ENCODE data around the gene M6PR. TPM values are rescaled to one million over a fixed set of nuclear protein-coding genes. Genes with fewer than 3 reads are reported as not detected.

The M6PR gene
- total and polyA plus RNA-seq, 2 of the 13 experiments (the other 11 are each of a cell fraction or from before 2014, with no cell fraction given), result 98.2 to 127 TPM

DNA sequence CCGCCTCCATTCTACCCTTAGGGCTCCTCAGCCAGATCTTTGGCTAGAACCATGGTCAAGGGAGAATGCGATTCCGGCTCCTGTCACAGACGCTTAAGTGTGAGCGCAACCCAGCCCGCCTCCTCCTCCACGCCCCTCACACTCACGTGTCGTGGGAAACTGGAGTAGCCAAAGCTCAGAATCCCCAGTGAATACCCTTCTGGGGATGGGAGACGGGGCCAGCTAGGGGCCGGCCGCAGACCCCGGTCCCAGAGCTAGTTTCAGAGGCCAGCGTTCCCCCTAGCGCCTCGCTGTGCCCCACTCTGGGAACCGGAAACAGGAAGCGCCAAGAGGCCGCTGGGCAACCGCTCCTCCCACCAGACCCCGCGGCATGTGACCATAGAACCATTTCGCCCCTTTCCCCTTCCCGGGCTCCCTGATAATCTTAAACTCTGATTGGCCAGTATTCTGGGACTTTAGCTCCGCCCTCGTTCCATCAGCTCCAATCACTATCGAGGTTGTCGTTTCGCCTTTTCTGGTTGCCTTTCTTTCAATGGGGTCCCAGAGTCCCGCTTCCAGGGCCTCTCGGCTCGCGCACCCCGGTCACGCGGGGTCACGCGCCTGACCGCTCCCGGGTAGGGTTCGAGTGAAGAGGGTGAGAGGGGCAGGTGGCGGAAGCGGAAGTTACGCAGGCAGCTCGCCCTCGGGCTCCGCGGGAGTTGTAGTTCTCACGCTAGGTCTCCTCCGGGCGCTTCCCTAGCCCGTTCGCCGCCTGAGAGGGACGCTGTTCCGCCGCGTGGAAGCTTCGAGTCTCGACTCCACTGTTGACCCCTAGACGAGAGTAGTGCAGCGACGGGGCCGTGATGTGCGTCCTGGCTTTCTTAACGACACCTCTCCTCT lies at the start of gene M6PR (continued):
- TF ChIP-seq CTCF (CRISPR knock-in tag; IDR thresholded peaks at IDR 0.05) (peak; percentile 93), ZNF570 (CRISPR knock-in tag; IDR thresholded peaks at IDR 0.05; ENCODE audit: borderline replicate concordance) (no peak), ZSCAN31 (CRISPR knock-in tag; IDR thresholded peaks at IDR 0.05; ENCODE audit: low read depth) (no peak; the same call in 1 of the 2 replicates), PHF21A (CRISPR knock-in tag; IDR thresholded peaks at IDR 0.05) (peak; percentile 97), SMAD9 (CRISPR knock-in tag; IDR thresholded peaks at IDR 0.05) (no peak), PHF8 (CRISPR knock-in tag; IDR thresholded peaks at IDR 0.05) (peak; percentile 88), JDP2 (CRISPR knock-in tag; IDR thresholded peaks at IDR 0.05; ENCODE audit: borderline replicate concordance) (no peak), ZNF549 (CRISPR knock-in tag; IDR thresholded peaks at IDR 0.05) (no peak), ZNF839 (CRISPR knock-in tag; IDR thresholded peaks at IDR 0.05; ENCODE audit: borderline replicate concordance) (0 out of 2 replicates have a peak, but pooled peaks have one; percentile 64), SAP130 (CRISPR knock-in tag; IDR thresholded peaks at IDR 0.05; ENCODE audit: low read depth) (peak; percentile 88), FOSL1 (CRISPR knock-in tag; IDR thresholded peaks at IDR 0.05; ENCODE audit: borderline replicate concordance) (0 out of 2 replicates have a peak, but pooled peaks have one; percentile 17), TRIM24 (CRISPR knock-in tag; IDR thresholded peaks at IDR 0.05) (no peak), PPARG (CRISPR knock-in tag; conservative IDR thresholded peaks at IDR 0.05) (peak; percentile 42; the same call in 1 of the 2 replicates), YEATS4 (CRISPR knock-in tag; IDR thresholded peaks at IDR 0.05; ENCODE audit: borderline replicate concordance) (peak; percentile 77), SMAD1 (CRISPR knock-in tag; IDR thresholded peaks at IDR 0.05; ENCODE audit: borderline replicate concordance, low read depth) (0 out of 2 replicates have a peak, but pooled peaks have one; percentile 83), U2AF1 (optimal IDR thresholded peaks at IDR 0.05; ENCODE audit: low read depth, low read length) (peak; percentile 58), SKI (IDR thresholded peaks at IDR 0.05; ENCODE audit: partially characterized antibody) (no peak), HNRNPLL (IDR thresholded peaks at IDR 0.05; ENCODE audit: low read depth, low read length, poor library complexity, severe bottlenecking) (peak; percentile 77), ZNF547 (CRISPR knock-in tag; IDR thresholded peaks at IDR 0.05) (no peak; the same call in none of the 2 replicates)
- TF ChIP-seq, protein P1, sequence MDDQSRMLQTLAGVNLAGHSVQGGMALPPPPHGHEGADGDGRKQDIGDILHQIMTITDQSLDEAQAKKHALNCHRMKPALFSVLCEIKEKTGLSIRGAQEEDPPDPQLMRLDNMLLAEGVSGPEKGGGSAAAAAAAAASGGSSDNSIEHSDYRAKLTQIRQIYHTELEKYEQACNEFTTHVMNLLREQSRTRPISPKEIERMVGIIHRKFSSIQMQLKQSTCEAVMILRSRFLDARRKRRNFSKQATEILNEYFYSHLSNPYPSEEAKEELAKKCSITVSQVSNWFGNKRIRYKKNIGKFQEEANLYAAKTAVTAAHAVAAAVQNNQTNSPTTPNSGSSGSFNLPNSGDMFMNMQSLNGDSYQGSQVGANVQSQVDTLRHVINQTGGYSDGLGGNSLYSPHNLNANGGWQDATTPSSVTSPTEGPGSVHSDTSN (CRISPR knock-in tag; IDR thresholded peaks at IDR 0.05; ENCODE audit: borderline replicate concordance), result 0 out of 2 replicates have a peak, but pooled peaks have one; percentile 32
- TF ChIP-seq, protein P2, sequence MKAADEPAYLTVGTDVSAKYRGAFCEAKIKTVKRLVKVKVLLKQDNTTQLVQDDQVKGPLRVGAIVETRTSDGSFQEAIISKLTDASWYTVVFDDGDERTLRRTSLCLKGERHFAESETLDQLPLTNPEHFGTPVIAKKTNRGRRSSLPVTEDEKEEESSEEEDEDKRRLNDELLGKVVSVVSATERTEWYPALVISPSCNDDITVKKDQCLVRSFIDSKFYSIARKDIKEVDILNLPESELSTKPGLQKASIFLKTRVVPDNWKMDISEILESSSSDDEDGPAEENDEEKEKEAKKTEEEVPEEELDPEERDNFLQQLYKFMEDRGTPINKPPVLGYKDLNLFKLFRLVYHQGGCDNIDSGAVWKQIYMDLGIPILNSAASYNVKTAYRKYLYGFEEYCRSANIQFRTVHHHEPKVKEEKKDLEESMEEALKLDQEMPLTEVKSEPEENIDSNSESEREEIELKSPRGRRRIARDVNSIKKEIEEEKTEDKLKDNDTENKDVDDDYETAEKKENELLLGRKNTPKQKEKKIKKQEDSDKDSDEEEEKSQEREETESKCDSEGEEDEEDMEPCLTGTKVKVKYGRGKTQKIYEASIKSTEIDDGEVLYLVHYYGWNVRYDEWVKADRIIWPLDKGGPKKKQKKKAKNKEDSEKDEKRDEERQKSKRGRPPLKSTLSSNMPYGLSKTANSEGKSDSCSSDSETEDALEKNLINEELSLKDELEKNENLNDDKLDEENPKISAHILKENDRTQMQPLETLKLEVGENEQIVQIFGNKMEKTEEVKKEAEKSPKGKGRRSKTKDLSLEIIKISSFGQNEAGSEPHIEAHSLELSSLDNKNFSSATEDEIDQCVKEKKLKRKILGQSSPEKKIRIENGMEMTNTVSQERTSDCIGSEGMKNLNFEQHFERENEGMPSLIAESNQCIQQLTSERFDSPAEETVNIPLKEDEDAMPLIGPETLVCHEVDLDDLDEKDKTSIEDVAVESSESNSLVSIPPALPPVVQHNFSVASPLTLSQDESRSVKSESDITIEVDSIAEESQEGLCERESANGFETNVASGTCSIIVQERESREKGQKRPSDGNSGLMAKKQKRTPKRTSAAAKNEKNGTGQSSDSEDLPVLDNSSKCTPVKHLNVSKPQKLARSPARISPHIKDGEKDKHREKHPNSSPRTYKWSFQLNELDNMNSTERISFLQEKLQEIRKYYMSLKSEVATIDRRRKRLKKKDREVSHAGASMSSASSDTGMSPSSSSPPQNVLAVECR (CRISPR knock-in tag; IDR thresholded peaks at IDR 0.05; ENCODE audit: borderline replicate concordance), result peak; percentile 84; the same call in 1 of the 2 replicates

Data from HepG2 (cell line).